CD4-positive, alpha-beta T cell (primary cell): ENCODE results near the gene GFRA3. TPM values are rescaled to one million over a fixed set of nuclear protein-coding genes. Genes with fewer than 3 reads are reported as not detected.

Experiments used
- ATAC-seq: fragments of 200-7000 bp; cut with Tn5 transposase; one replicate; pipeline ENCODE4 v1.10.0; 2022; ENCODE audit warnings: mild to moderate bottlenecking; ENCODE audit not compliant: poor library complexity
- CTCF ChIA-PET: fragments of 350-600 bp; sonication (Branson Sonifier 250); formaldehyde crosslinking; loops from one replicate; lab custom pipeline; 2021; ENCODE audit warnings: antibody characterized with exemption, inconsistent platforms; lab: Charles Lee
- POLR2A ChIA-PET: fragments of 350-600 bp; sonication (Branson Sonifier 250); formaldehyde crosslinking; loops from one replicate; lab custom pipeline; 2021; ENCODE audit warnings: antibody characterized with exemption, inconsistent platforms; lab: Charles Lee
- DNase-seq, 14 experiments: peaks; one replicate each; pipeline ENCODE4 v3.0.0-alpha.2; 2013 to 2020; ENCODE audit warnings: mixed read lengths in 2 of 14
- H3K27ac ChIP-seq, 2 donors: one replicate each; pipeline versions ENCODE4 v1.5.1 to v1.7.0; 2013; ENCODE audit warnings: low read length in 2 of 2, low read depth in 1 of 2, mild to moderate bottlenecking in 1 of 2
- H3K27me3 ChIP-seq, 2 experiments: 1 replicate in 1 of 2; 2 replicates in 1 of 2; pipeline versions ENCODE4 v1.6.1 to v1.7.0; 2013; ENCODE audit warnings: low read length in 2 of 2, control low read depth in 1 of 2, mild to moderate bottlenecking in 1 of 2, moderate library complexity in 1 of 2; ENCODE audit not compliant: insufficient read depth in 2 of 2, control insufficient read depth in 1 of 2
- H3K36me3 ChIP-seq: one replicate; pipeline ENCODE4 v1.6.1; 2013; ENCODE audit warnings: low read length, control low read depth; ENCODE audit not compliant: insufficient read depth
- H3K4me1 ChIP-seq: one replicate; pipeline ENCODE4 v1.6.1; 2013; ENCODE audit warnings: low read length, control low read depth; ENCODE audit not compliant: insufficient read depth
- H3K4me3 ChIP-seq: one replicate; pipeline ENCODE4 v1.5.1; 2013; ENCODE audit warnings: mild to moderate bottlenecking, low read length, moderate library complexity
- H3K9me3 ChIP-seq, 2 experiments: 1 replicate in 1 of 2; 2 replicates in 1 of 2; pipeline versions ENCODE4 v1.6.1 to v1.7.0; 2013; ENCODE audit warnings: low read length in 2 of 2, mild to moderate bottlenecking in 2 of 2, control low read depth in 1 of 2, moderate library complexity in 1 of 2; ENCODE audit not compliant: control insufficient read depth in 1 of 2, insufficient read depth in 1 of 2
- H3K27ac Mint-ChIP-seq: one replicate; pipeline ENCODE4 v1.8.0; 2020; ENCODE audit warnings: mixed read lengths
- H3K27me3 Mint-ChIP-seq: one replicate; pipeline ENCODE4 v1.8.0; 2021; ENCODE audit warnings: mixed read lengths
- H3K36me3 Mint-ChIP-seq: one replicate; pipeline ENCODE4 v1.8.0; 2021; ENCODE audit warnings: low read depth, mixed read lengths
- H3K4me1 Mint-ChIP-seq: one replicate; pipeline ENCODE4 v1.8.0; 2021; ENCODE audit warnings: low read depth, mixed read lengths
- H3K4me3 Mint-ChIP-seq: one replicate; pipeline ENCODE4 v1.8.0; 2020; ENCODE audit warnings: mild to moderate bottlenecking, mixed read lengths
- H3K9me3 Mint-ChIP-seq: one replicate; pipeline ENCODE4 v1.8.0; 2020; ENCODE audit warnings: mixed read lengths
- CTCF ChIP-seq: fragments of 200-600 bp; IDR thresholded peaks from one replicate; pipeline ENCODE4 v1.8.0; 2022; ENCODE audit warnings: antibody characterized with exemption, mild to moderate bottlenecking
- intact Hi-C, 2 experiments: fragments of 100-400 bp; cut with DNase I in 1 of 2; cut with micrococcal nuclease in 1 of 2; formaldehyde crosslinking; loops; one replicate each; pipeline versions ENCODE4 v1.15.1 to v1.9.0; 2023 to 2025; cut with DNase I, micrococcal nuclease
- total RNA-seq, 174 experiments: library from RNA in 2 of 174; stranded (reverse) in 2 of 174; gene quantifications; one replicate each; pipeline ENCODE4 v1.2.3 and lab custom pipeline; 2021 to 2026

Gene GFRA3
- total RNA-seq, 2 experiments from 2014 or later, result not detected

- Mint-ChIP-seq H3K4me1 (peaks cover 3% of the 10 kb centered on the region), H3K36me3 (no peaks in the 10 kb centered on the region), H3K4me3 (no peak overlapping the region), H3K27ac (no peak overlapping the region), H3K9me3 (no peaks in the 10 kb centered on the region), H3K27me3 (peaks cover 34% of the 10 kb centered on the region)
- Histone ChIP-seq H3K4me3 (no peak overlapping the region), H3K4me1 (peaks cover 6% of the 10 kb centered on the region), H3K36me3 (no peaks in the 10 kb centered on the region), H3K9me3 (no peaks in the 10 kb centered on the region), H3K27me3 (peaks cover 11 to 16% of the 10 kb centered on the region in 2 experiments), H3K27ac (no peak overlapping the region)
- no peak for TF ChIP-seq CTCF
- ATAC-seq (no peak), DNase-seq (no peak)
- ChIA-PET POLR2A (no interaction called here), CTCF (no interaction called here)
- intact Hi-C loops, result no loop called here
Observed at GRCh38 chr5:138246822-138247221, 27.6 kb downstream of the GFRA3 start.

GRCh38 chr5:138246334-138246733 lies 28.1 kb downstream of the GFRA3 start:
- Mint-ChIP-seq H3K4me3 (no peak overlapping the region), H3K4me1 (peaks cover 7% of the 10 kb centered on the region), H3K27me3 (peaks cover 38% of the 10 kb centered on the region), H3K27ac (no peak overlapping the region), H3K9me3 (no peaks in the 10 kb centered on the region), H3K36me3 (no peaks in the 10 kb centered on the region)
- intact Hi-C loops, result no loop called here
- peaks cover 11% of the 10 kb centered on the region for H3K4me1 ChIP-seq
- H3K9me3 ChIP-seq, result peaks cover 0 to 4% of the 10 kb centered on the region in 2 experiments
- H3K4me3 ChIP-seq, result no peak overlapping the region
- peaks cover 16 to 20% of the 10 kb centered on the region in 2 experiments for H3K27me3 ChIP-seq
- H3K27ac ChIP-seq, result no peak overlapping the region
- DNase-seq, result no peak
- H3K36me3 ChIP-seq, result no peaks in the 10 kb centered on the region
- no peak for ATAC-seq
- ChIA-PET CTCF (no interaction called here), POLR2A (no interaction called here)
- TF ChIP-seq CTCF, result no peak

GRCh38 chr5:138245717-138246116 lies 28.7 kb downstream of the GFRA3 start:
- DNase-seq, result no peak
- POLR2A ChIA-PET, result no interaction called here
- Mint-ChIP-seq H3K9me3 (no peaks in the 10 kb centered on the region), H3K36me3 (no peaks in the 10 kb centered on the region), H3K4me1 (peaks cover 13% of the 10 kb centered on the region), H3K27ac (no peak overlapping the region), H3K27me3 (peaks cover 44% of the 10 kb centered on the region), H3K4me3 (no peak overlapping the region)
- H3K27ac ChIP-seq, result no peak overlapping the region
- peaks cover 22 to 26% of the 10 kb centered on the region in 2 experiments for H3K27me3 ChIP-seq
- no peak for ATAC-seq
- CTCF ChIA-PET, result no interaction called here
- no peak overlapping the region for H3K4me3 ChIP-seq
- peaks cover 0 to 7% of the 10 kb centered on the region in 2 experiments for H3K9me3 ChIP-seq
- no peaks in the 10 kb centered on the region for H3K36me3 ChIP-seq
- peaks cover 13% of the 10 kb centered on the region for H3K4me1 ChIP-seq
- intact Hi-C loops, result no loop called here
- TF ChIP-seq CTCF, result no peak
